Mesendoderm (in vitro differentiated cells): ENCODE measurements around the gene TMEM38A.
A peak's percentile ranks its signal among the peaks of the same experiment; 100 is the strongest.
"Not testable (repeated sequence)": the region's sequence is repeated elsewhere in the genome, so short reads cannot be mapped to it uniquely, and the experiment has no call there.

Experiments used
- DNase-seq: peaks from one replicate; pipeline ENCODE4 v3.0.0; 2013
- H2AK5ac ChIP-seq: 2 replicates; pipeline ENCODE4 v1.6.1; 2013; ENCODE audit warnings: low read length, inconsistent platforms
- H2BK120ac ChIP-seq: 2 replicates; pipeline ENCODE4 v1.6.1; 2013; ENCODE audit warnings: low read depth, mild to moderate bottlenecking, low read length, moderate library complexity, mixed read lengths
- H2BK15ac ChIP-seq: replicated peaks from 2 replicates; pipeline ENCODE4 v1.6.1; 2013; ENCODE audit warnings: low read depth, mild to moderate bottlenecking, moderate library complexity
- H2BK5ac ChIP-seq: 2 replicates; pipeline ENCODE4 v1.6.1; 2013; ENCODE audit warnings: low read length, inconsistent platforms
- H3K18ac ChIP-seq: 2 replicates; pipeline ENCODE4 v1.6.1; 2013; ENCODE audit warnings: mild to moderate bottlenecking, low read length, mixed read lengths
- H3K23ac ChIP-seq: one replicate; pipeline ENCODE4 v1.6.1; 2013; ENCODE audit warnings: low read length
- H3K27ac ChIP-seq: 2 replicates; pipeline ENCODE4 v1.5.1; 2013; ENCODE audit warnings: low read depth, mild to moderate bottlenecking, inconsistent platforms, low read length, moderate library complexity
- H3K27me3 ChIP-seq: 2 replicates; pipeline ENCODE4 v1.6.1; 2013; ENCODE audit warnings: low read length, control low read depth, mild to moderate bottlenecking, inconsistent platforms; ENCODE audit not compliant: insufficient read depth, poor library complexity
- H3K36me3 ChIP-seq: 2 replicates; pipeline ENCODE4 v1.6.1; 2013; ENCODE audit warnings: low read length, inconsistent platforms; ENCODE audit not compliant: control insufficient read depth, insufficient read depth
- H3K4ac ChIP-seq: one replicate; pipeline ENCODE4 v1.6.1; 2013; ENCODE audit warnings: low read depth, mild to moderate bottlenecking, low read length, moderate library complexity
- H3K4me1 ChIP-seq: 2 replicates; pipeline ENCODE4 v1.6.1; 2013; ENCODE audit warnings: low read depth, low read length, inconsistent platforms; ENCODE audit not compliant: control insufficient read depth
- H3K4me2 ChIP-seq: 2 replicates; pipeline ENCODE4 v1.6.1; 2013; ENCODE audit warnings: low read length
- H3K4me3 ChIP-seq: 2 replicates; pipeline ENCODE4 v1.5.1; 2013; ENCODE audit warnings: mild to moderate bottlenecking, low read length
- H3K56ac ChIP-seq: one replicate; pipeline ENCODE4 v1.6.1; 2013; ENCODE audit warnings: low read length
- H3K79me1 ChIP-seq: 2 replicates; pipeline ENCODE4 v1.6.1; 2013; ENCODE audit warnings: low read length, inconsistent platforms
- H3K79me2 ChIP-seq: 2 replicates; pipeline ENCODE4 v1.6.1; 2013; ENCODE audit warnings: mild to moderate bottlenecking, low read length; ENCODE audit not compliant: control insufficient read depth, insufficient read depth
- H3K9ac ChIP-seq: 2 replicates; pipeline ENCODE4 v1.6.1; 2013; ENCODE audit warnings: low read length, inconsistent platforms
- H4K5ac ChIP-seq: one replicate; pipeline ENCODE4 v1.6.1; 2013; ENCODE audit warnings: low read length
- H4K8ac ChIP-seq: one replicate; pipeline ENCODE4 v1.6.1; 2013; ENCODE audit warnings: low read depth, mild to moderate bottlenecking, control low read depth, low read length, moderate library complexity
- WGBS: extraction: QIAGEN DNeasy Blood & Tissue Kit; methylation state at CpG from one replicate; pipeline ENCODE4 v1.1.7; 2013; ENCODE audit warnings: low lambda C conversion rate, missing lambda C conversion rate; ENCODE audit not compliant: insufficient coverage; ENCODE audit errors: extremely low coverage; 5-methylcytosine and 5-hydroxymethylcytosine counted together

The TMEM38A gene

DNA sequence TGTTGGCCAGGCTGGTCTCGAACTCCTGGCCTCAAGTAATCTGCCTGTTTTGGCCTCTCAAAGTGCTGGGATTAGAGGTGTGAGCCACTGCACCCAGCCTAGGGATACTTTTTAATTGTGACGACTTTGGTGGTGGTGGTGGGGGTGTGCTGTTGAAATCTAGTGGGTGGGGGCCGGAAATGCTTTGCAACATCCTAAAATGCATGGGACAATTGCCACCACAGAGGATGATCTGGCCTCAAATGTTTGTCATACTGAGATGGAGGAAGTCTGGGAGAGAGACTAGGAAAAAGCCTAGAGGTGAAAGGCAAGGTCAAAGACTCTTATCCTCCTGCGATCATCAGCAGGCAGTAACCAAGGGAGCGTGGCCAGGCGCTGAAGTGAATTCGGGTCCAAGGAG, 60.1 kb downstream of the TMEM38A start:
- no peak overlapping the region for H2BK15ac ChIP-seq
- no CpG with 5 or more reads among the region's 7 CpGs for WGBS
- no peak overlapping the region for H2BK5ac ChIP-seq
- no peak overlapping the region for H4K8ac ChIP-seq
- no peak overlapping the region for H3K4ac ChIP-seq
- no peaks in the 10 kb centered on the region for H3K27me3 ChIP-seq
- no peak overlapping the region for H4K5ac ChIP-seq
- no peak overlapping the region for H2BK120ac ChIP-seq
- DNase-seq: no peak
- no peaks in the 10 kb centered on the region for H3K4me1 ChIP-seq
- no peak overlapping the region for H3K56ac ChIP-seq
- no peaks in the 10 kb centered on the region for H3K36me3 ChIP-seq
- no peaks in the 10 kb centered on the region for H3K79me2 ChIP-seq
- no peak overlapping the region for H3K18ac ChIP-seq
- no peak overlapping the region for H3K9ac ChIP-seq
- H3K23ac ChIP-seq: no peak overlapping the region
- no peak overlapping the region for H3K4me3 ChIP-seq
- H3K79me1 ChIP-seq: no peaks in the 10 kb centered on the region
- H3K4me2 ChIP-seq: no peak overlapping the region
- H3K27ac ChIP-seq: no peak overlapping the region
- no peak overlapping the region for H2AK5ac ChIP-seq

GRCh38 chr19:16722591-16722990, 61.7 kb downstream of the TMEM38A start:
- H2BK120ac ChIP-seq: no peak overlapping the region
- H3K56ac ChIP-seq: no peak overlapping the region
- H2AK5ac ChIP-seq: no peak overlapping the region
- no peak overlapping the region for H4K5ac ChIP-seq
- H3K27ac ChIP-seq: no peak overlapping the region
- H4K8ac ChIP-seq: no peak overlapping the region
- DNase-seq: no peak
- WGBS: no CpG with 5 or more reads among the region's 3 CpGs
- no peak overlapping the region for H3K4ac ChIP-seq
- H3K4me2 ChIP-seq: no peak overlapping the region
- no peak overlapping the region for H3K23ac ChIP-seq
- H3K4me3 ChIP-seq: no peak overlapping the region
- no peaks in the 10 kb centered on the region for H3K27me3 ChIP-seq
- H3K79me1 ChIP-seq: no peaks in the 10 kb centered on the region
- H3K9ac ChIP-seq: no peak overlapping the region
- no peak overlapping the region for H3K18ac ChIP-seq
- no peaks in the 10 kb centered on the region for H3K4me1 ChIP-seq
- H3K36me3 ChIP-seq: no peaks in the 10 kb centered on the region
- H3K79me2 ChIP-seq: no peaks in the 10 kb centered on the region
- no peak overlapping the region for H2BK15ac ChIP-seq
- H2BK5ac ChIP-seq: no peak overlapping the region

DNA sequence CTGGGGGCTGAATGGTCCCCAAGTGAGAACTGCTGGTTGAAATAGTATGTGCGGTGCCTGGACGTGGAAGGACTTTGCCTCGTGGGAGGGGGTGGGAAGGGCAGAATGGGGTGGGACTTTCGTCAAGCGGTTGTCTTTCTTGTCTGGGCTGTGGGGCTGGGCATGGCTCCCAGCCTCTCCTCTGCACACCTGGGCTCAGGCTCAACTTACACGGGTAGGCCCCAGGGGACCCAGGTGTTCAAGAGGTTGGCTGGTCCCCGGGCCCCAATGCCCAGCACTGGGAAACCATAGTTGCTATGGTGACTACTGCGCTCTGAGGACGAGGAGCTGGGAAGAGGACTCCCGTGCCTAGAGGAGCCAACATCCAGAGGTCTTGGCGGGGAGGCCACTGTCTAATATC, 66.0 kb downstream of the TMEM38A start:
- Histone ChIP-seq H3K36me3 (no peaks in the 10 kb centered on the region), H3K18ac (no peak overlapping the region), H3K27me3 (no peaks in the 10 kb centered on the region), H2BK15ac (no peak overlapping the region), H4K8ac (no peak overlapping the region), H3K79me1 (no peaks in the 10 kb centered on the region), H3K27ac (no peak overlapping the region), H2AK5ac (no peak overlapping the region), H2BK5ac (no peak overlapping the region), H3K56ac (no peak overlapping the region), H3K79me2 (no peaks in the 10 kb centered on the region), H3K23ac (no peak overlapping the region), H3K9ac (no peak overlapping the region), H4K5ac (no peak overlapping the region), H2BK120ac (no peak overlapping the region), H3K4me2 (no peak overlapping the region), H3K4me3 (no peak overlapping the region), H3K4me1 (no peaks in the 10 kb centered on the region), H3K4ac (no peak overlapping the region)
- no CpG with 5 or more reads among the region's 11 CpGs for WGBS
- no peak for DNase-seq

DNA sequence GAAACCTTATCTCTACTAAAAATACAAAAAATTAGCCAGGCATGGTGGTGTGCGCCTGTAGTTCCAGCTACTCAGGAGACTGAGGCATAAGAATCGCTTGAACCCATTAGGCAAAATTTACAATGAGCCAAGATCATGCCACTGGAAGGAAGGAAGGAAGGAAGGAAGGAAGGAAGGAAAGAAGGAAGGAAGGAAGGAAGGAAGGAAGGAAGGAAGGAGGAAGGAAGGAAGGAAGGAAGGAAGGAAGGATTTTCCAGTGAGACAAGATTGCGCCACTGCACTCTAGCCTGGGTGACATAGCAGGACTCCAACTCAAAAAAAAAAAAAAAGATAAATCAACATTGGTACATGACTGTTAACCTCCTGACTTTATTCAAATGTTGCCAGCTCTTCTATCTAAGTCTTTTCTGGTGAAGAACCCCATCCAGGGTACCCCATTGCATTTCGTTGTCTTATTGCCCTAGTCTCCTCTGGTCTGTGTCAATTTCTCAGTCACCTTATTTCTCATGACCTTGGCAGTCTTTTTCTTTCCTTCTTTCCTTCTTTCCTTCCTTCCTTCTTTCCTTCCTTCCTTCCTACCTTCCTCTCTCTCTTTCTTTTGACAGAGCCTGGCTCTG, 74.8 kb downstream of the TMEM38A start:
- H2BK5ac ChIP-seq, H3K4ac ChIP-seq, H4K5ac ChIP-seq, H3K27me3 ChIP-seq, H2BK120ac ChIP-seq, H2AK5ac ChIP-seq, DNase-seq, H3K4me2 ChIP-seq, H3K23ac ChIP-seq, H3K56ac ChIP-seq, H3K4me1 ChIP-seq, H2BK15ac ChIP-seq, H3K79me1 ChIP-seq, H3K79me2 ChIP-seq, H4K8ac ChIP-seq, H3K9ac ChIP-seq, H3K27ac ChIP-seq, H3K18ac ChIP-seq, H3K36me3 ChIP-seq, H3K4me3 ChIP-seq: not testable (repeated sequence)
- WGBS: no CpG with 5 or more reads among the region's 4 CpGs

- Histone ChIP-seq H3K23ac (no peak overlapping the region), H4K5ac (no peak overlapping the region), H3K4ac (no peak overlapping the region)
Observed at GRCh38 chr19:16736709-16737108, 75.8 kb downstream of the TMEM38A start.

DNA sequence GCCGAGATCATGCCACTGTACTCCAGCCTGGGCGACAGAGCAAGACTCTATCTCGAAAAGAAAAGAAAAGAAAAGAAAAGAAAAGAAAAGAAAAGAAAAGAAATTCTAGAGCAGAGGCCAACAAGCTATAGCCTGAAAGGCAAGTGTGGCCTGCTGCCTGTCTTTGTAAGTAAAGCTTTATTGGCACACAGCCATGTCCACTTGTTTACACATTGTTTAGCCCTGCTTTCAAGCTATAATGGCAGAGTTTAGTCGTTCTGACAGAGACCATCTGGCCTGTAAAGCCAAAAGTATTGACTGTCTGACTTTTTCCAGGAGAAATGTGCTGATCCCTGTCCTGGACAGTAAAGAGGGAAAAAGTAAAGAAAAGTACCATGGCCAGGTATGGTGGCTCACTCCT, 77.0 kb downstream of the TMEM38A start:
- Histone ChIP-seq H2BK120ac (no peak overlapping the region), H2BK5ac (no peak overlapping the region), H2AK5ac (no peak overlapping the region), H2BK15ac (no peak overlapping the region), H3K4me1 (no peaks in the 10 kb centered on the region), H3K23ac (no peak overlapping the region), H3K9ac (no peak overlapping the region), H3K79me1 (no peaks in the 10 kb centered on the region), H3K36me3 (no peaks in the 10 kb centered on the region), H3K56ac (no peak overlapping the region), H3K18ac (no peak overlapping the region), H3K4me2 (no peak overlapping the region), H3K27me3 (no peaks in the 10 kb centered on the region), H3K4ac (no peak overlapping the region), H4K5ac (no peak overlapping the region), H4K8ac (no peak overlapping the region), H3K79me2 (no peaks in the 10 kb centered on the region), H3K27ac (no peak overlapping the region), H3K4me3 (no peak overlapping the region)
- DNase-seq: no peak
- no CpG with 5 or more reads among the region's 4 CpGs for WGBS

More at GRCh38 chr19:16736709-16737108, 75.8 kb downstream of the TMEM38A start:
- no peak overlapping the region for H3K27ac ChIP-seq
- no peak overlapping the region for H2AK5ac ChIP-seq
- no peaks in the 10 kb centered on the region for H3K36me3 ChIP-seq
- H3K56ac ChIP-seq: no peak overlapping the region
- H2BK120ac ChIP-seq: no peak overlapping the region
- no peak overlapping the region for H2BK15ac ChIP-seq
- no peak overlapping the region for H2BK5ac ChIP-seq
- H4K8ac ChIP-seq: no peak overlapping the region
- no peak overlapping the region for H3K4me3 ChIP-seq
- H3K4me1 ChIP-seq: no peaks in the 10 kb centered on the region
- no peak overlapping the region for H3K4me2 ChIP-seq
- no CpG with 5 or more reads among the region's 3 CpGs for WGBS
- H3K18ac ChIP-seq: no peak overlapping the region
- no peak overlapping the region for H3K9ac ChIP-seq
- H3K27me3 ChIP-seq: no peaks in the 10 kb centered on the region
- no peaks in the 10 kb centered on the region for H3K79me2 ChIP-seq
- no peaks in the 10 kb centered on the region for H3K79me1 ChIP-seq
- DNase-seq: peak; percentile 13
